CD4-positive, alpha-beta T cell treated with Interleukin-21 for 1 hour (primary cell): ENCODE measurements around the gene CHSY1.
"Not testable (repeated sequence)": the region's sequence is repeated elsewhere in the genome, so short reads cannot be mapped to it uniquely, and the experiment has no call there.

ENCODE experiments used
- DNase-seq: peaks from one replicate; pipeline ENCODE4 v3.0.0-alpha.2; 2020

CHSY1 gene

GRCh38 chr15:101251830-101252820, at the start of gene CHSY1:
Gene CHSY1, minus strand, starts transcription at chr15:101252048. Its CDS starts 592 bp downstream, at chr15:101251456.
- peak; percentile 89 for DNase-seq

- no peak for DNase-seq
Measured at GRCh38 chr15:101296418-101297405, 44.9 kb upstream of the CHSY1 start.

- DNase-seq: no peak
Measured at GRCh38 chr15:101295607-101296161, 43.8 kb upstream of the CHSY1 start.

- peak; percentile 97 for DNase-seq
Measured at GRCh38 chr15:101294731-101295606, 43.1 kb upstream of the CHSY1 start, which contains the start of gene SNRPA1. Gene SNRPA1, minus strand, starts transcription at chr15:101295248. Its CDS starts 70 bp downstream, at chr15:101295178.

- no peak for DNase-seq
Measured at GRCh38 chr15:101293122-101293521, 41.3 kb upstream of the CHSY1 start.

- peak; percentile 74 for DNase-seq
Measured at GRCh38 chr15:101288905-101289513, 37.2 kb upstream of the CHSY1 start.

- not testable (repeated sequence) for DNase-seq
Measured at GRCh38 chr15:101287342-101287741, 35.5 kb upstream of the CHSY1 start.

- DNase-seq: no peak
Measured at GRCh38 chr15:101286471-101287114, 34.7 kb upstream of the CHSY1 start.

GRCh38 chr15:101283931-101284330, 32.1 kb upstream of the CHSY1 start:
- no peak for DNase-seq

- DNase-seq: no peak
Measured at GRCh38 chr15:101280007-101280406, 28.2 kb upstream of the CHSY1 start.

- DNase-seq: no peak
Measured at GRCh38 chr15:101277943-101278564, 26.2 kb upstream of the CHSY1 start.

GRCh38 chr15:101277038-101277822, 25.4 kb upstream of the CHSY1 start, which contains the start of gene SELENOS:
Gene SELENOS, minus strand, starts transcription at chr15:101277485. Its CDS starts 68 bp downstream, at chr15:101277417.
- peak; percentile 84 for DNase-seq

GRCh38 chr15:101276501-101277037, 24.7 kb upstream of the CHSY1 start:
- peak; percentile 45 for DNase-seq

- DNase-seq: no peak
Measured at GRCh38 chr15:101275018-101275417, 23.2 kb upstream of the CHSY1 start.

- DNase-seq: no peak
Measured at GRCh38 chr15:101273534-101273933, 21.7 kb upstream of the CHSY1 start.

GRCh38 chr15:101272584-101272983, 20.7 kb upstream of the CHSY1 start:
- DNase-seq: no peak

- no peak for DNase-seq
Measured at GRCh38 chr15:101269479-101270223, 17.8 kb upstream of the CHSY1 start.
